HCEC 1CT (cell line): Measurements from ENCODE around the gene STXBP5.

Source experiments
- DNase-seq: peaks from one replicate; pipeline ENCODE4 v3.0.0-alpha.2; 2017

Gene STXBP5

GRCh38 chr6:147212622-147213021, 8.4 kb downstream of the STXBP5 start:
- no peak for DNase-seq

DNA sequence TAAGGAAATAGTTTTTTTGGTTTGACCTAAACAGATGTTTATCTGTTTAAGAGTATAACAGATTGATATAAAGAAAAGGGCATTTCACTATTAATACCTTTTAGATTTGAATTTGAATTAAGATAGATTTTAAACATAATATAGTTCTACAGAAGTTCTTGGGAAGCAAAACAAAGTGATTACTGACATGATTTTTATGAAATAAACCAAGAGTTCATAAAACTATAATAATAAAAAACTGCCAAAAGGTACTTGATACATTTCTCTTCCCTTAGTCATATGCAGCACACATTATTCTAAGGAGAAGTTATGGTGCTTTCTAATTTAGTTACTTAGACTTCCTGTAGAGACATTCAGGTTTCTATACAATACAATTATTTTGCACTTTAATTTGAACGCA, 9.6 kb downstream of the STXBP5 start:
- no peak for DNase-seq

- no peak for DNase-seq
These were observed 10.3 kb downstream of the STXBP5 start for GRCh38 chr6:147214248-147215227.

DNA sequence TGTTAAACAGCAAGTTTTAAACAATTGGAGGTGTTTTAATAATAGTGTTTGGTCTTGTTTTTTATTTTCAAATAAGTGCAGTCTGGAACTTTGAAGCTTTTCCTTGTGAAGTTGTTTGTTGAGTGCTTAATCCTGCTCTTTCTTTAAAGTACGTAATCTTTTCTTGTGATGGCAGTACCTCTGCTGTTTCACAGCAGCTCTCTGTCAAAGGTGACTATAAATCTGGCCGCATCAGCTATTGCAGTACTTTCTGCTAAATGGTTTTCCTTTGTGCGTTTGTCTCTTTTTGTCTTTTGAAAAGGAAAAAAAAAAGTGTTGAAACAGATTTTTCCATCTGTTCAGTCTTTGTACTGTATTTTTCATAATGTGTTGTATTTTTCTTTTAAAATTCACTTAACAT, 12.7 kb downstream of the STXBP5 start:
- DNase-seq = no peak

DNA sequence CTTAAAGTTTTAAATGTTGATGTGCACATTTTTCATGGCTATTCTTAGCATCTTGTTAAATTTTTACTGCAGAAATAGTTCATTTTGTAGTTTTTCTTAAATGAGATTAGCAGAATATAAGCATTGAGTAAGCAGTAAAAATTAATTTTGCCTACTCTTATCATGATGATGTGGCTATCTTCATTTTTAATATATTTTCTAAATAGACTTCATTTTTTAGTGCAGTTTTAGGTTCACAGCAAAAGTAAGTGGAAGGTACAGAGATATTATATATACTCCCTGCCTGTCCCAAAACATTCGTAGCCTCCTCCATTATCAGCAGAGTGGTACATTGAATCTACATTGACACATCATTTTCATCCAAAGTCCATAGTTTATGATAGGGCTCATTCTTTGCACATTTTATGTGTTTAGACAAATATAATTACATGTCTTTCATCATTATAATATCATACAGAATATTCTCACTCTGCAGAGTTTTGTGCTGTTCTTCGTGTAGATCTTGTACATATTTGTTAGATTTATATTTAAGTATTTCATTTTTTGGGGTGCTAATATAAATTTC, 13.7 kb downstream of the STXBP5 start:
- DNase-seq = no peak

DNA sequence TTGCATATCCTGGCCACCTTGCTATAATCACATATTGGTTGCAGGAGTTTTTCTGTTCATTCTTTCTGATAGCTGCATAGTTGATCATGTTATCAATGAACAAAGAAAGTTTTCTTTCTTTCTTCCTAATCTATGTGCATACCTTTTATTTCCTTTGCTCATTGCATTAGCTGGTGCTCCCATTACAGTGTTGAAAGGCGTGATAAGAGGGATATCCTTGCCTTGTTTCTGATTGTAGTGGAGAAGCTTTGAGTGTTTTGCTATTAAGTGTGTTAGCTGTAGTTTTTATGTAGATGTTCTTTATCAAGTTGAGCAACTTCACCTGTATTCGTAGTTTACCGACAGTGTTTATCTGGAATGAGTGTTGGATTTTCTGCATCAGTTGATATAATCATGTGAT, 14.6 kb downstream of the STXBP5 start:
- DNase-seq = no peak

GRCh38 chr6:147219463-147219862, 15.2 kb downstream of the STXBP5 start:
- no peak for DNase-seq

DNA sequence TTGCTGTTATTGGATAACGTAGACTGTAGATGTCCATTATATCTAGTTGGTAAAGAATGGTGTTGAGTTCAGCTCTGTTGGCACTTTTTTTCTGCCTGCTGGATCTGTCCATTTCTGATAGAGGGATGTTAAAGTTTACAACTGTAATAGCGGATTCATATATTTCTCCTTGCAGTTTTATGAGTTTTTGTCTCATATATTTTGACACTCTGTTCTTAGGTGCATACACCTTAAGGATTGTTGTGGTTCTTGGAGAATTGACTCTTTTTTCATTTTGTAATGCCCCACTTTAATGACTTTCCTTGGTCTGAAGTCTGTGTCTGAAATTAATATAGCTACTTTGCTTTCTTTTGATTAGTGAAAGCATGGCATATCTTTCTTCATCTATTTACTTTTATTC, 16.1 kb downstream of the STXBP5 start:
- no peak for DNase-seq

- no peak for DNase-seq
These were observed 17.5 kb downstream of the STXBP5 start for GRCh38 chr6:147221739-147222138.

- DNase-seq = no peak
These were observed 18.1 kb downstream of the STXBP5 start for GRCh38 chr6:147222160-147222838.

- no peak for DNase-seq
These were observed 19.5 kb downstream of the STXBP5 start for GRCh38 chr6:147223736-147224135.

- DNase-seq = no peak
These were observed 22.0 kb downstream of the STXBP5 start for GRCh38 chr6:147226163-147226724.

DNA sequence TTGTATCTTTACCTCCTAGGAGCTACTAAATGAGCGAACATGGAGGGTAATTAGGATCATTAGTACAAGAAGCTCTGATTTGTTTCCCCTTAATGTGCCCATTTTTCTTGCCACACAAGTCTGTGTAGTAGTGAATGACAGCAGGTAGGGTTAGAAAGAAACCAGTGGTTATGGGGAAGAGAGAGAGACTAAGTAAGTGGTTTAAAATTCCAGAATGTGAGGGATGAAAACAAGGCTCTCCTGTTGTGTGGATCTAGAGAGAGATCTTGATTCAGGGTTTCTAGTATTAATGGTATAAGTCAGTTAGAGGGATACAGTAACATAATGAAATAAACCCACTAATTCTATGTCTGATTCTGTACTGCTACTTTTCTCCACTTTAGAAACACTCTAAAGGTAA, 22.7 kb downstream of the STXBP5 start:
- DNase-seq = no peak

DNA sequence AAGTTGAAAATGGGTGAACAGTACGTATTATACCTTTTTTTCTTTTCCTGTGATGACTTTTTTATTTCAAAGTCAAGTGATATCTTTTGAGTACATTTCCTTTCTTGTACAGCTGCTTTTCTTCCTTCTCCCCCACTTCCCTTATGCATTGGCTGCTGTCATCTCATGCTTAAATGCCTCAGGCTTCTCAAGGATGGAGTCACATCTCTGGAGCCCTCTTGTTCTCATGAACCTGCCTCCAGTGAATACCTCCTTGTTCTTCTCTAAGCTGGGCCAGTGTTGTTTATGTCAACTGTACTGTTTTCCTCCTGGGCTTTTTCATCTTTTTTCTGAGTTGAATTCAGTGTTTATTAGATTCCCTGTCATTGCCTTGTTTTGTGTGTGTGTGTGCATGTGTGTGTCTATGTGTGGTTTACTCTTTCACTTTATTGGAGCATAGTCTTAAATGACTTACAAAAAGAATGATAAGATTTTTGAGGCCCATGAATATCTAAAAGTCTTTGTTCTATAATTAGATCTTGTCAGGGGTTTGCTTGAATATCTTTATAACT, 23.6 kb downstream of the STXBP5 start:
- no peak for DNase-seq

GRCh38 chr6:147231589-147231988, 27.4 kb downstream of the STXBP5 start:
- no peak for DNase-seq

- no peak for DNase-seq
These were observed 30.5 kb downstream of the STXBP5 start for GRCh38 chr6:147234685-147235084.

GRCh38 chr6:147238164-147238563, 33.9 kb downstream of the STXBP5 start:
- DNase-seq = no peak

GRCh38 chr6:147238906-147239305, 34.7 kb downstream of the STXBP5 start:
- DNase-seq = no peak

DNA sequence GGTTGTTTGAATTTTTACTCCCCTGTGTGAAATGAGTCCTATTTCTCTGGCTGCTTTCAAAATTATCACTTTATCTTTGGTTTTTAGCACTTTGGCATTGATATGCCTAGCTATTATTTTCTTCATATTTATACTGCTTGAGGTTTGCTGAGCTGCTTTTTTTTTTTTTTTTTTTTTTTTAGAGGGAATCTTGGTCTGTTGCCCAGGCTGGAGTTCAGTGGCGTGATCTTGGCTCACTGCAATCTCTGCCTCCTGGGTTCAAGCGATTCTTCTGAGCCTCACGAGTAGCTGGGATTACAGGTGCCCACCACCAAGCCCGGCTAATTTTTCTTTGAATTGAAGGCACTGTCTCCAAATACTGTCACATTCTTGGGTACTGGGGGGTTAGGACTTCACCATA, 40.6 kb downstream of the STXBP5 start:
- no peak for DNase-seq

GRCh38 chr6:147245693-147246092, 41.5 kb downstream of the STXBP5 start:
- no peak for DNase-seq

DNA sequence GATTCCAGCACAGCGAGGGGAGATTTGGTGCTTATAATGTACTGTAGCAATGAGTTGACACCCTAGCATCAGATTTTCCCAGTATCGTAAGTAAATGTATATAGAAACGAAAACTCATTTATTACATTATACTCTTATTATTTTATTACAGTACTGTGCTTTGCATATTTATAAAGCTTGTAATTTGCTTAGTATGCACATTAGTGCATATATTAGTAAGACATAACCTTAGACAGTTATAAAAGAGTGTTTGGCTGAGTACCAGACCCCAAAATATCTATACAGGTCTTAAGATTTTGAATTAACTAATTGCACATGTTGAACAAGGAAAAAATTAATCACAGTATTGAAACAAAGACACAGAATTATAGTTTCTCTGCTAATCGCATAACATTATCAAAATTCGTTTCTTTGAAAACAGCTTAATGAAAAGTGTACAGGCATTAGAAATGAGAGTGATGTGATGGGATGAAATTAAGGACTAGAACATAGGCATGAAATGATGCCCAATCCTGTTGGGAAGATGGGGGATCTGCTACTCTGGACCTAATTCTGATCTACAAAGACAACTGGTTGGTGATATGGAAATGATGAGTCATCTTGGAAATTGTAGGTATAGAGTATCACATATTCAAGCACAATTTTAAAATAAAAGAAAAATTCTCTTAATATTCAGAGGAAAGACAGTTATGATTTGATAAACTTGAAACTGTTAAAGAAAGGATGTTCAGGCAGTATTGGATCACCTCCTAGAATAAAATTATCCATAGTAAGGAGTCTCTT, 42.8 kb downstream of the STXBP5 start:
- DNase-seq = no peak

DNA sequence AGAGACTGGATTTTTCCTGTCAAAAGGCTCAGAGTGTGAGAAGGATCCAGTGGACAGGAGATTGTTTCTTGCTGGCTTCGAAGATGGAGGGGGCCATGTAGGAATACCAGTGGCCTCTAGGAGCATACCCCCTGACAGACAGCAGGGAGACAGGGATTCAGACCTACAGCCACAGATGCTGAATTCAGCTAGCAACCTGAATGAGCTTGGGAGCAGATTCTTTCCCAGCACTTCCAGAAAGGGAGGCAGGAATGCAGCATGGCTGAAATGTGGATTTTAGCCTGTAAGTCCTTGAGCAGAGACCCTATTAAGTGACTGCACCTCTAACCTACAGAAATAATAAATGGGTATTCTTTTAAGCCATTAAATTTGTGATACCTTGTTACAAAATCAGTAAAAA, 44.6 kb downstream of the STXBP5 start:
- no peak for DNase-seq
